Peyer's patch (tissue), 4 donors: ENCODE results near the gene POC1A. TPM values are rescaled to one million over a fixed set of nuclear protein-coding genes. Genes with fewer than 3 reads are reported as not detected.

ENCODE experiments used
- DNase-seq, 3 donors: peaks; one replicate each; pipeline ENCODE4 v3.0.0-alpha.2; 2017 to 2019
- H3K27ac ChIP-seq, 4 donors: fragments of 200-600 bp; sonication (generic); one replicate each; pipeline ENCODE4 v1.5.1; 2016 to 2019
- H3K27me3 ChIP-seq, 2 donors: fragments of 200-600 bp; sonication (generic); one replicate each; pipeline ENCODE4 v1.5.1; 2019
- H3K36me3 ChIP-seq, 3 donors: fragments of 200-600 bp; sonication (generic); one replicate each; pipeline ENCODE4 v1.5.1; 2016 to 2019
- H3K4me1 ChIP-seq, 4 donors: fragments of 200-600 bp; sonication (generic); one replicate each; pipeline ENCODE4 v1.5.1; 2016 to 2019
- H3K4me3 ChIP-seq, 4 donors: fragments of 200-600 bp; sonication (generic); 1 replicate in 3 of 4; 2 replicates in 1 of 4; pipeline ENCODE4 v1.5.1; 2016 to 2019; ENCODE audit warnings: mild to moderate bottlenecking in 1 of 4
- H3K9me3 ChIP-seq, 4 donors: fragments of 200-600 bp; sonication (generic); one replicate each; pipeline ENCODE4 v1.5.1; 2016 to 2019; ENCODE audit warnings: mild to moderate bottlenecking in 1 of 4
- POLR2A ChIP-seq, 2 donors: fragments of 450-650 bp; IDR thresholded peaks; one replicate each; pipeline ENCODE4 v1.5.1; 2017; ENCODE audit warnings: antibody characterized with exemption in 2 of 2, mild to moderate bottlenecking in 2 of 2, moderate library complexity in 2 of 2
- total RNA-seq, 4 donors: library from RNA; depleted of rRNA; stranded (reverse); fragments of >200 nt; gene quantifications; one replicate each; pipeline ENCODE4 v1.1.0, GENCODE V29; 2016
- TF ChIP-seq, protein P1 (sequence below), 6 experiments: fragments of 450-650 bp in 4 of 6; fragments of 200-600 bp in 2 of 6; sonication (generic) in 1 of 6; IDR thresholded peaks; one replicate each; pipeline ENCODE4 v1.5.1; 2017 to 2019; ENCODE audit warnings: antibody characterized with exemption in 6 of 6, mild to moderate bottlenecking in 3 of 6, moderate library complexity in 1 of 6

POC1A gene
- total RNA-seq, 4 donors from 2014 or later, result 3.4 to 9.3 (median 6.5) TPM

DNA sequence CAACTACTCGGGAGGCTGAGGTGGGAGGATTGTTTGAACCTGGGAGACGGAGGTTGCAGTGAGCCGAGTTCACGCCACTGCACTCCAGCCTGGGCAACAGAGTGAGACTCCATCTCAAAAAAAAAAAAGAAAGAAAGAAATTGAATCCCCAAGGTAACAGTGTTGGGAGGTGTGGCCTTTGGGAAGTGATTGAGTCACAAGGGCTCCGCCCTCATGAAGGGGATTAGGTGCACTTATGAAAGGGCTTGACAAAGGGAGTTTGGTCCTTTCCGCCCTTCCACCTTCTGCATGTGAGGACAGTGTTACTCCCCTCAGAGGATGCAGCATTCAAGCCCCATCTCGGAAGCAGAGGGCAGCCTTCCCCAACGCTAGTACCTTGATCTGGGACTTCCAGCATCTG lies 21.3 kb downstream of the POC1A start:
- DNase-seq, result no peak
- Histone ChIP-seq H3K36me3 (no peaks in the 10 kb centered on the region), H3K4me3 (no peak overlapping the region), H3K9me3 (no peaks in the 10 kb centered on the region), H3K27ac (no peak overlapping the region), H3K27me3 (no peaks in the 10 kb centered on the region), H3K4me1 (no peaks in the 10 kb centered on the region)
- TF ChIP-seq POLR2A (IDR thresholded peaks at IDR 0.05), result no peak
- TF ChIP-seq, protein P1, sequence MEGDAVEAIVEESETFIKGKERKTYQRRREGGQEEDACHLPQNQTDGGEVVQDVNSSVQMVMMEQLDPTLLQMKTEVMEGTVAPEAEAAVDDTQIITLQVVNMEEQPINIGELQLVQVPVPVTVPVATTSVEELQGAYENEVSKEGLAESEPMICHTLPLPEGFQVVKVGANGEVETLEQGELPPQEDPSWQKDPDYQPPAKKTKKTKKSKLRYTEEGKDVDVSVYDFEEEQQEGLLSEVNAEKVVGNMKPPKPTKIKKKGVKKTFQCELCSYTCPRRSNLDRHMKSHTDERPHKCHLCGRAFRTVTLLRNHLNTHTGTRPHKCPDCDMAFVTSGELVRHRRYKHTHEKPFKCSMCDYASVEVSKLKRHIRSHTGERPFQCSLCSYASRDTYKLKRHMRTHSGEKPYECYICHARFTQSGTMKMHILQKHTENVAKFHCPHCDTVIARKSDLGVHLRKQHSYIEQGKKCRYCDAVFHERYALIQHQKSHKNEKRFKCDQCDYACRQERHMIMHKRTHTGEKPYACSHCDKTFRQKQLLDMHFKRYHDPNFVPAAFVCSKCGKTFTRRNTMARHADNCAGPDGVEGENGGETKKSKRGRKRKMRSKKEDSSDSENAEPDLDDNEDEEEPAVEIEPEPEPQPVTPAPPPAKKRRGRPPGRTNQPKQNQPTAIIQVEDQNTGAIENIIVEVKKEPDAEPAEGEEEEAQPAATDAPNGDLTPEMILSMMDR (IDR thresholded peaks at IDR 0.05), result no peak

- H3K27ac ChIP-seq, result no peak overlapping the region
- DNase-seq, result no peak
- no peaks in the 10 kb centered on the region for H3K9me3 ChIP-seq
- H3K36me3 ChIP-seq, result no peaks in the 10 kb centered on the region
- no peaks in the 10 kb centered on the region for H3K4me1 ChIP-seq
- H3K4me3 ChIP-seq, result no peak overlapping the region
- no peaks in the 10 kb centered on the region for H3K27me3 ChIP-seq
- TF ChIP-seq, protein P1 (IDR thresholded peaks at IDR 0.05), result no peak
- no peak for TF ChIP-seq POLR2A (IDR thresholded peaks at IDR 0.05)
Observed at GRCh38 chr3:52132041-52132440, 22.2 kb downstream of the POC1A start.

- no peaks in the 10 kb centered on the region for H3K4me1 ChIP-seq
- TF ChIP-seq, protein P1 (IDR thresholded peaks at IDR 0.05), result no peak
- no peak for TF ChIP-seq POLR2A (IDR thresholded peaks at IDR 0.05)
- no peak overlapping the region for H3K27ac ChIP-seq
- no peaks in the 10 kb centered on the region for H3K27me3 ChIP-seq
- H3K4me3 ChIP-seq, result no peak overlapping the region
- no peaks in the 10 kb centered on the region for H3K36me3 ChIP-seq
- no peaks in the 10 kb centered on the region for H3K9me3 ChIP-seq
- no peak for DNase-seq
Observed at GRCh38 chr3:52130966-52131622, 23.1 kb downstream of the POC1A start.

DNA sequence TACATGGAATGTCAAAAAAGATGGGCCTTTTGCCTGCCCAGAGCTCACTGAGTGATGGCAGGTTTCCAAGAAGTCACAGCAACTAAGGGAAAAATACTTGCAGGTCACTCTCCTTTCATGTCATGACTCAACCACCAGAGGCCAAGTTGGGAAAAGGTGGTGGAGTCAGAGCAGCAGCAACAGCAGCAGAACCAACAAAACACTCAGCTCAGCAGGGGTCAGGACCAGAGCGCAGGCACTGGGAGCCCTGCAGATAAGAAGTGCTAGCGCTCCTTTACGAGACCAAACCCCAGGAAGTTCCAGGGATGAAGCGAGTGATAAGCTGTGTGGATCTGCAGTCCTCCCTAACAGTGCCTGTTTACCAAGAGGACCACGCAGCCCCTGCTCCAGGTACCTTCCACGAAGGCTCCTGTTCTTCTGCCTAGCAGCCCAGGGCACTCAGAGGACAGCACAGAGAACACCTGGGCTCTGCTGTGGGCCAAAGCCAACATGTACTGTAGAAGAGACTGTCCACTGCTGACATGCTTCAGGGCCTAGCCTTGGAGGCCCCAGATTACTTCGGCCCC lies 26.0 kb downstream of the POC1A start:
- no peaks in the 10 kb centered on the region for H3K9me3 ChIP-seq
- no peaks in the 10 kb centered on the region for H3K36me3 ChIP-seq
- H3K4me3 ChIP-seq, result no peak overlapping the region
- TF ChIP-seq POLR2A (IDR thresholded peaks at IDR 0.05), result no peak
- TF ChIP-seq, protein P1 (IDR thresholded peaks at IDR 0.05), result no peak
- H3K4me1 ChIP-seq, result no peaks in the 10 kb centered on the region
- no peaks in the 10 kb centered on the region for H3K27me3 ChIP-seq
- no peak for DNase-seq
- no peak overlapping the region for H3K27ac ChIP-seq

DNA sequence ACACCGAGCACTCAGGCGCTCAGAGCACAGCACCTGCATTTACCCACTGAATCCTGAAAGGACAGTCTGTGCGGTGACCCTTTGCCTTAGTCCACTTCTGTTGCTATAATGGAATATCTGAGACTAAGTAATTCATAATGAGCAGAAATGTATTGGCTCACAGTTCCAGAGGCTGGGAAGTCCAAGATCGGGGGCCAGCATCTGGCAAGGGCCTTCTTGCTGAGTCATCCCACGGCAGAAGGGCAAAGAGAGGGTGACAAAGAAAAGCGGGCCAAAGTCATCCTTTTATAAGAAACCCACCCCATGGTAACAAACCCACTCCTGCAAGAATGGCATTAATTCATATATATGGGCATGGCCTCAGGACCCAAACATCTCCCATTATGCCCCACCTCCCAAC lies 27.7 kb downstream of the POC1A start:
- Histone ChIP-seq H3K4me3 (no peak overlapping the region), H3K9me3 (no peaks in the 10 kb centered on the region), H3K36me3 (no peaks in the 10 kb centered on the region), H3K4me1 (peaks cover 0 to 6% (median under 1%) of the 10 kb centered on the region in 4 donors), H3K27me3 (no peaks in the 10 kb centered on the region), H3K27ac (no peak overlapping the region)
- DNase-seq, result no peak
- TF ChIP-seq, protein P1 (IDR thresholded peaks at IDR 0.05), result no peak
- TF ChIP-seq POLR2A (IDR thresholded peaks at IDR 0.05), result no peak
